ENCODE data around the gene CLCN6. TPM values are rescaled to one million over a fixed set of nuclear protein-coding genes. Genes with fewer than 3 reads are reported as not detected.

CLCN6 gene
- total RNA-seq, 4 donors from 2014 or later: 14.8 to 38.4 (median 16.9) TPM

DNA sequence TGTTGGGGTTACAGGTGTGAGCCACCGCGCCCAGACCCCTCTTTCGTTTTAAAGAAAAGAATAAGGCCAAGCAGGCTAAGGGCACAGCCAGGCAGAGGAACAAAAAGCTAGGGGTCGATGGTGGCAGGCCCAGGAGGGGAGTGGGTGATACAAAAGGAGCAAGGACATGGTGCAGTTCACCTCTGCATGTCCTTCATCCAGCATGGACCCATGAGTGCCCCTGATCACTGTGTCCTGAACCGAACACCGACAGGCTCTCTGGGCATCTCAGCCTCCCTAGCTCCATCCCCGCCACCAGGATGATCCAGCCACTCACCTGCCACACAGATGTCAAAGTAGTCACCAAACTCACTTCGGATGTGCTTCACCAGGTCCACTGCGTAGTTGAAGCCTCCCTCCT lies 6.1 kb upstream of the CLCN6 start:
- no peaks in the 10 kb centered on the region for H3K27me3 ChIP-seq
- no peak for DNase-seq
- TF ChIP-seq, protein P1, sequence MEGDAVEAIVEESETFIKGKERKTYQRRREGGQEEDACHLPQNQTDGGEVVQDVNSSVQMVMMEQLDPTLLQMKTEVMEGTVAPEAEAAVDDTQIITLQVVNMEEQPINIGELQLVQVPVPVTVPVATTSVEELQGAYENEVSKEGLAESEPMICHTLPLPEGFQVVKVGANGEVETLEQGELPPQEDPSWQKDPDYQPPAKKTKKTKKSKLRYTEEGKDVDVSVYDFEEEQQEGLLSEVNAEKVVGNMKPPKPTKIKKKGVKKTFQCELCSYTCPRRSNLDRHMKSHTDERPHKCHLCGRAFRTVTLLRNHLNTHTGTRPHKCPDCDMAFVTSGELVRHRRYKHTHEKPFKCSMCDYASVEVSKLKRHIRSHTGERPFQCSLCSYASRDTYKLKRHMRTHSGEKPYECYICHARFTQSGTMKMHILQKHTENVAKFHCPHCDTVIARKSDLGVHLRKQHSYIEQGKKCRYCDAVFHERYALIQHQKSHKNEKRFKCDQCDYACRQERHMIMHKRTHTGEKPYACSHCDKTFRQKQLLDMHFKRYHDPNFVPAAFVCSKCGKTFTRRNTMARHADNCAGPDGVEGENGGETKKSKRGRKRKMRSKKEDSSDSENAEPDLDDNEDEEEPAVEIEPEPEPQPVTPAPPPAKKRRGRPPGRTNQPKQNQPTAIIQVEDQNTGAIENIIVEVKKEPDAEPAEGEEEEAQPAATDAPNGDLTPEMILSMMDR (IDR thresholded peaks at IDR 0.05): no peak
- no peak for TF ChIP-seq POLR2A (IDR thresholded peaks at IDR 0.05)
- no peaks in the 10 kb centered on the region for H3K9me3 ChIP-seq
- H3K4me1 ChIP-seq: peaks cover 65 to 81% of the 10 kb centered on the region in 2 donors
- peaks cover 20 to 22% of the 10 kb centered on the region in 2 donors for H3K36me3 ChIP-seq
- WGBS, 2 donors: 96 to 98% methylated on average over 9 of the region's 9 CpGs
- intact Hi-C loops (cut with DNase I): loop anchor here (10.0 kb wide), 1 partner anchor 145 kb away; the partner anchor contains the start of genes FBXO2 and FBXO44
- H3K27ac ChIP-seq: no peak overlapping the region
- H3K4me3 ChIP-seq (replicated peaks in 1 of 3): no peak overlapping the region

DNA sequence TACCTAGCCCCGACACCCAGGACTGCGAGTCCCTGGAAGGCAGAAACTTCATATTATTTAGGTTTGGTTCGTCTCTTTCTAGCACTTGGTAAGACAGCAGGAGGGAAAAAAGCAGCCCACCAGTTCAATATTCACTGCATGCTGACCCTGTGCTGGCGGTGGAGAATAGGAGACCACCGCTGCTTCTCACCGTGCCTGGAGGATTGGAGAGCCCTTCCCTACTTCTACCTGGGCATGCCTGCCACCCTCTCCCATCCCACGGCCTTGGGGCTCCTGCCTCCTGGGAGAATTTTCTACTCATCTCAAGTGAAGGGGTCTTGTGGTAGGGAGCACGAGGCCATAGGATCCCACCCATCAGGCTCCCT lies 5.6 kb upstream of the CLCN6 start:
- no peaks in the 10 kb centered on the region for H3K9me3 ChIP-seq
- H3K36me3 ChIP-seq: peaks cover 17 to 18% of the 10 kb centered on the region in 2 donors
- H3K27ac ChIP-seq: no peak overlapping the region
- TF ChIP-seq, protein P1 (IDR thresholded peaks at IDR 0.05): no peak
- no peak for TF ChIP-seq POLR2A (IDR thresholded peaks at IDR 0.05)
- H3K4me1 ChIP-seq: peaks cover 65 to 76% of the 10 kb centered on the region in 2 donors
- H3K27me3 ChIP-seq: no peaks in the 10 kb centered on the region
- no peak for DNase-seq
- WGBS, 2 donors: 86 to 95% methylated on average over 8 of the region's 8 CpGs
- intact Hi-C loops (cut with DNase I): loop anchor here (10.0 kb wide), 1 partner anchor 146 kb away; the partner anchor contains the start of genes FBXO2 and FBXO44
- H3K4me3 ChIP-seq (replicated peaks in 1 of 3): no peak overlapping the region

DNA sequence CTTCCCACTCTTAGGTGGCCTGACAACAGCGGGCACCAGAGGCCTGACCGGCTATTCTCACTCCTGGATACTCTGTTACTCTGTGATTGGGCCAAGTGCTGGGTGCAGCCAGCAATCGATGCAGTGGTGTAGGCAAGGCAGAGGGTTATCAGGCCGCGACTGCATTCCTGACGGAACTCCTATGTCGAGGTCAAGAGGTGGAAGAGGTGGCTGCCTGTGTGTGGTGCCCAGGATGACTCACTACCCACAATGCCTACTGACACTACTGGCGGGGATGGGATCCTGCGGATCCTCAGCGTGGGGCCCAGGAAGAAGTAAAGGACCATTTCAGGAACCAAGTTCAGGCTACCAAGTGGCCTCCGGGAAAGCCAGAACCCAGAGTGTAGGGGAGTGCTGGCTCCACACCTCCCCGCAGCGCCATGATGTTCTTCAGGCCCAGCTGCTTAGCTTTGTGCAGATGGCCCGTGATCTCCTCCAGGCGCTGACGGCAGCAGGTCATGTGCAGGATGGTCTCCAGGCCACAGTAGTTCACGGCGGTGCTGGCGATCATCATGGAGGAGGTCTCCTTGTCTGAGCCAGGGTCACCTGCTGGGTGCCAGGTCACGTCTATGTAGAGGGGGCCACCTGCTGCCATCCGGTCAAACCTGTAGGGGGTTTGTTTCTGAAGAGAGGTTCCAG lies 5.1 kb upstream of the CLCN6 start:
- DNase-seq: no peak
- H3K27me3 ChIP-seq: no peaks in the 10 kb centered on the region
- intact Hi-C loops (cut with DNase I): loop anchor here (10.0 kb wide), 1 partner anchor 146 kb away; the partner anchor contains the start of genes FBXO2 and FBXO44
- peak overlapping the region in 1 of 3 donors; percentile 8 for H3K27ac ChIP-seq
- H3K4me1 ChIP-seq: peaks cover 61 to 71% of the 10 kb centered on the region in 2 donors
- 93 to 95% methylated on average over 14 to 21 of the region's 21 CpGs for WGBS, 2 donors
- TF ChIP-seq POLR2A (IDR thresholded peaks at IDR 0.05): no peak
- TF ChIP-seq, protein P1 (IDR thresholded peaks at IDR 0.05): no peak
- H3K4me3 ChIP-seq (replicated peaks in 1 of 3): no peak overlapping the region
- H3K36me3 ChIP-seq: peaks cover 13 to 17% of the 10 kb centered on the region in 2 donors
- H3K9me3 ChIP-seq: no peaks in the 10 kb centered on the region

DNA sequence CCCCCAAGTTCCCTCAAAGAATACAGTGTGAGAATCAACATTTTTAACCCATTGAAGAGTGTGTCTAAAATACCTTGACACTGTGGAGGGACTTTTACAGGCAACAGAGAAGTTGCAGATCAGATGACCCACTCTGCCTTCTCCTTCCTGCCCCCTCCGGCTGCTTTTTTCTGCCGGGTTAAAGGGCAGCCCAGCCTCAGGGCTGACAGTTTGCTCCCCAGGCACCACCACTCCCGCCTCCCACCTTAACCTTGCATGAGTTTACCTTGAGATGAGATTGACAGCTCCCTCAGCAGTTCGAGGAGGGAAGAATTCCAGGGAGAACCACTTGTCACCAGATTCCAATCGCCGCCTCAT lies 3.4 kb upstream of the CLCN6 start:
- DNase-seq: peak; percentile 40 to 46
- WGBS, 2 donors: 13 to 14% methylated on average over 6 of the region's 6 CpGs
- intact Hi-C loops (cut with DNase I): loop anchor here (10.0 kb wide), 1 partner anchor 148 kb away; the partner anchor contains the start of genes FBXO2 and FBXO44

More for the DNA sequence above, 3.4 kb upstream of the CLCN6 start:
- TF ChIP-seq, protein P1 (IDR thresholded peaks at IDR 0.05): no peak
- TF ChIP-seq POLR2A (IDR thresholded peaks at IDR 0.05): no peak
- peaks cover 10 to 17% of the 10 kb centered on the region in 2 donors for H3K36me3 ChIP-seq
- peak overlapping the region; percentile 96 to 100 (median 99) for H3K27ac ChIP-seq
- no peaks in the 10 kb centered on the region for H3K27me3 ChIP-seq
- peaks cover 56 to 64% of the 10 kb centered on the region in 2 donors for H3K4me1 ChIP-seq
- H3K9me3 ChIP-seq: no peaks in the 10 kb centered on the region
- peak overlapping the region in 2 of 3 donors; percentile 18 to 29 for H3K4me3 ChIP-seq (replicated peaks in 1 of 3)
